K562 (cell line): ENCODE data around the gene WIPF1. TPM values are rescaled to one million over a fixed set of nuclear protein-coding genes. Genes with fewer than 3 reads are reported as not detected.
A peak's percentile ranks its signal among the peaks of the same experiment; 100 is the strongest.

Experiments
- HEY1 ChIP-seq: fragments of 250-450 bp; sonication (Bioruptor Pico); IDR thresholded peaks from 2 replicates; pipeline ENCODE4 v1.5.0; 2020; ENCODE audit warnings: mild to moderate bottlenecking, moderate library complexity, borderline replicate concordance
- STAG1 ChIP-seq: sonication (generic); formaldehyde crosslinking; IDR thresholded peaks from 2 replicates; pipeline ENCODE4 v1.5.0; 2020; ENCODE audit warnings: missing genetic modification reagents, borderline replicate concordance
- ZFX ChIP-seq: sonication (generic); formaldehyde crosslinking; IDR thresholded peaks from 2 replicates; pipeline ENCODE4 v1.8.0; 2022; ENCODE audit warnings: mild to moderate bottlenecking, missing genetic modification reagents, moderate library complexity
- ZNF24 ChIP-seq: fragments of 450-650 bp; IDR thresholded peaks from 2 replicates; pipeline ENCODE4 v1.6.1; 2016
- ZNF644 ChIP-seq: fragments of 200-800 bp; sonication (Bioruptor generic); IDR thresholded peaks from 2 replicates; pipeline ENCODE4 v1.6.1; 2016; ENCODE audit warnings: low read depth, missing genetic modification characterization, missing compliant biosample characterization
- polyA plus RNA-seq, 8 experiments: library from polyadenylated mRNA; depleted of rRNA in 4 of 8; stranded (reverse) in 5 of 8; unstranded in 3 of 8; fragments of >200 nt; fragmentation: Nextera tagmentation in 2 of 8; fragmentation: Illumina TruSeq in 1 of 8; extraction: Ambion mirVana in 2 of 8; extraction: Trizol in 1 of 8; gene quantifications; 2 replicates each; pipeline versions ENCODE4 v1.2.1 to v1.2.3, GENCODE V29; 2011 to 2014; ENCODE audit warnings: inconsistent platforms in 1 of 8, missing spikeins in 1 of 8
- total RNA-seq, 7 experiments: library from RNA; depleted of rRNA in 6 of 7; stranded (reverse); fragments of >200 nt in 6 of 7; fragmentation: Illumina TruSeq in 2 of 7; extraction: Trizol in 2 of 7; gene quantifications; 2 replicates each; pipeline versions ENCODE4 v1.2.1 to v1.2.3, GENCODE V29; 2011 to 2021; ENCODE audit warnings: low replicate concordance in 1 of 7
- TF ChIP-seq, protein P1 (sequence below), 2 experiments: fragments of 200-800 bp in 1 of 2; sonication (Bioruptor generic) in 1 of 2; sonication (generic) in 1 of 2; formaldehyde crosslinking in 1 of 2; IDR thresholded peaks in 1 of 2; conservative IDR thresholded peaks in 1 of 2; 2 replicates each; pipeline versions ENCODE4 v1.5.0 to v1.6.1; 2016 to 2020; ENCODE audit warnings: missing compliant biosample characterization in 1 of 2, missing genetic modification characterization in 1 of 2, missing genetic modification reagents in 1 of 2
- TF ChIP-seq, protein P2 (sequence below): fragments of 450-650 bp; IDR thresholded peaks from 2 replicates; pipeline ENCODE4 v1.6.1; 2016; ENCODE audit warnings: mild to moderate bottlenecking, moderate library complexity
- TF ChIP-seq, protein P3 (sequence below): sonication (generic); formaldehyde crosslinking; IDR thresholded peaks from 2 replicates; pipeline ENCODE4 v1.8.0; 2022; ENCODE audit warnings: missing genetic modification reagents, mild to moderate bottlenecking, moderate library complexity, borderline replicate concordance

Gene WIPF1
- total and polyA plus RNA-seq, 9 of the 15 experiments (the other 6 are each of a cell fraction or from before 2014, with no cell fraction given), result 0.54 to 4.9 (median 2.4) TPM

DNA sequence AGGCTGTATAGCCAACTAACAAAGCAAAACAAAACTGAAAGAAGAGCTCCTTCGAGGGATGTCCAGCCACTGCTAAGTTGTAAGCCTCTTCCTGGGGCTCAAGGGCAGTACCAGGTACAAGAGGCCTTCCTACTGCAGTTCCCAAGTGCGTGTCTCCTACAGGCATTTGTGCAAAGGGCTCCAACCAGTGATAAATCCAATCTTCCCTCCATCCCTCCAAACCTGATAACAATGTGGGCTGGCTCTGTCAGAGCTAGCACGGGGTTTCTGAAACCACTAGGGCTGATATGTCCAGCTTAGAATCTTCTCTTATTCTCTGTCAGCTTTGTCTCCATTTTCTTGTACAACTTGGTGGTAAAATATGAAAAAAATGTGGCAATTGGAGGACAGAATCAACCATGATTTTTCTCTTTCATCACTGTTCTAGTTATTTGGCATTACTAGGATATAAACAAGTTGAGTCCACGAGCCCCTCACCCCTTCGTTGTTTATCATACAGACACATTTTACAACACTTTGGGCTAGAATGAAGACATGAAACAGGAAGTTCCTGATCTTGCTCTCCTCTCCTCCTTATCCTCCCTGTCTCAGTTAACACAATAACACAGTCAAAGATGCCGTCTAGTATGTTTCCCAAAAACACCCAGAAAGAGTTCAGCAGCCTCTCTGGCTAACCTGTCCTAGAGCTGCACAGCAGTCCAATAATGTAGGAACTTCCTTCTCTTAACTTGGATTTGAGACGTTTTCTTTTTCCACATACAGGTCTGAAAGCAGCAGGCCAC lies 35.4 kb upstream of the WIPF1 start (continued):
- TF ChIP-seq ZNF644 (tag) (peak; percentile 70; the same call in 1 of the 2 replicates), ZFX (CRISPR knock-in tag) (peak; percentile 41; the same call in 1 of the 2 replicates), STAG1 (CRISPR knock-in tag) (no peak), ZNF24 (0 out of 2 replicates have a peak, but pooled peaks have one; percentile 5), HEY1 (CRISPR knock-in tag) (no peak)
- TF ChIP-seq, protein P1, sequence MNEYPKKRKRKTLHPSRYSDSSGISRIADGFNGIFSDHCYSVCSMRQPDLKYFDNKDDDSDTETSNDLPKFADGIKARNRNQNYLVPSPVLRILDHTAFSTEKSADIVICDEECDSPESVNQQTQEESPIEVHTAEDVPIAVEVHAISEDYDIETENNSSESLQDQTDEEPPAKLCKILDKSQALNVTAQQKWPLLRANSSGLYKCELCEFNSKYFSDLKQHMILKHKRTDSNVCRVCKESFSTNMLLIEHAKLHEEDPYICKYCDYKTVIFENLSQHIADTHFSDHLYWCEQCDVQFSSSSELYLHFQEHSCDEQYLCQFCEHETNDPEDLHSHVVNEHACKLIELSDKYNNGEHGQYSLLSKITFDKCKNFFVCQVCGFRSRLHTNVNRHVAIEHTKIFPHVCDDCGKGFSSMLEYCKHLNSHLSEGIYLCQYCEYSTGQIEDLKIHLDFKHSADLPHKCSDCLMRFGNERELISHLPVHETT (CRISPR knock-in tag; conservative IDR thresholded peaks at IDR 0.05 in 1 of 2, IDR thresholded peaks at IDR 0.05 in 1 of 2), result peak in 1 of 2 experiments; percentile 42; a peak in 1 of 4 replicates
- TF ChIP-seq, protein P2, sequence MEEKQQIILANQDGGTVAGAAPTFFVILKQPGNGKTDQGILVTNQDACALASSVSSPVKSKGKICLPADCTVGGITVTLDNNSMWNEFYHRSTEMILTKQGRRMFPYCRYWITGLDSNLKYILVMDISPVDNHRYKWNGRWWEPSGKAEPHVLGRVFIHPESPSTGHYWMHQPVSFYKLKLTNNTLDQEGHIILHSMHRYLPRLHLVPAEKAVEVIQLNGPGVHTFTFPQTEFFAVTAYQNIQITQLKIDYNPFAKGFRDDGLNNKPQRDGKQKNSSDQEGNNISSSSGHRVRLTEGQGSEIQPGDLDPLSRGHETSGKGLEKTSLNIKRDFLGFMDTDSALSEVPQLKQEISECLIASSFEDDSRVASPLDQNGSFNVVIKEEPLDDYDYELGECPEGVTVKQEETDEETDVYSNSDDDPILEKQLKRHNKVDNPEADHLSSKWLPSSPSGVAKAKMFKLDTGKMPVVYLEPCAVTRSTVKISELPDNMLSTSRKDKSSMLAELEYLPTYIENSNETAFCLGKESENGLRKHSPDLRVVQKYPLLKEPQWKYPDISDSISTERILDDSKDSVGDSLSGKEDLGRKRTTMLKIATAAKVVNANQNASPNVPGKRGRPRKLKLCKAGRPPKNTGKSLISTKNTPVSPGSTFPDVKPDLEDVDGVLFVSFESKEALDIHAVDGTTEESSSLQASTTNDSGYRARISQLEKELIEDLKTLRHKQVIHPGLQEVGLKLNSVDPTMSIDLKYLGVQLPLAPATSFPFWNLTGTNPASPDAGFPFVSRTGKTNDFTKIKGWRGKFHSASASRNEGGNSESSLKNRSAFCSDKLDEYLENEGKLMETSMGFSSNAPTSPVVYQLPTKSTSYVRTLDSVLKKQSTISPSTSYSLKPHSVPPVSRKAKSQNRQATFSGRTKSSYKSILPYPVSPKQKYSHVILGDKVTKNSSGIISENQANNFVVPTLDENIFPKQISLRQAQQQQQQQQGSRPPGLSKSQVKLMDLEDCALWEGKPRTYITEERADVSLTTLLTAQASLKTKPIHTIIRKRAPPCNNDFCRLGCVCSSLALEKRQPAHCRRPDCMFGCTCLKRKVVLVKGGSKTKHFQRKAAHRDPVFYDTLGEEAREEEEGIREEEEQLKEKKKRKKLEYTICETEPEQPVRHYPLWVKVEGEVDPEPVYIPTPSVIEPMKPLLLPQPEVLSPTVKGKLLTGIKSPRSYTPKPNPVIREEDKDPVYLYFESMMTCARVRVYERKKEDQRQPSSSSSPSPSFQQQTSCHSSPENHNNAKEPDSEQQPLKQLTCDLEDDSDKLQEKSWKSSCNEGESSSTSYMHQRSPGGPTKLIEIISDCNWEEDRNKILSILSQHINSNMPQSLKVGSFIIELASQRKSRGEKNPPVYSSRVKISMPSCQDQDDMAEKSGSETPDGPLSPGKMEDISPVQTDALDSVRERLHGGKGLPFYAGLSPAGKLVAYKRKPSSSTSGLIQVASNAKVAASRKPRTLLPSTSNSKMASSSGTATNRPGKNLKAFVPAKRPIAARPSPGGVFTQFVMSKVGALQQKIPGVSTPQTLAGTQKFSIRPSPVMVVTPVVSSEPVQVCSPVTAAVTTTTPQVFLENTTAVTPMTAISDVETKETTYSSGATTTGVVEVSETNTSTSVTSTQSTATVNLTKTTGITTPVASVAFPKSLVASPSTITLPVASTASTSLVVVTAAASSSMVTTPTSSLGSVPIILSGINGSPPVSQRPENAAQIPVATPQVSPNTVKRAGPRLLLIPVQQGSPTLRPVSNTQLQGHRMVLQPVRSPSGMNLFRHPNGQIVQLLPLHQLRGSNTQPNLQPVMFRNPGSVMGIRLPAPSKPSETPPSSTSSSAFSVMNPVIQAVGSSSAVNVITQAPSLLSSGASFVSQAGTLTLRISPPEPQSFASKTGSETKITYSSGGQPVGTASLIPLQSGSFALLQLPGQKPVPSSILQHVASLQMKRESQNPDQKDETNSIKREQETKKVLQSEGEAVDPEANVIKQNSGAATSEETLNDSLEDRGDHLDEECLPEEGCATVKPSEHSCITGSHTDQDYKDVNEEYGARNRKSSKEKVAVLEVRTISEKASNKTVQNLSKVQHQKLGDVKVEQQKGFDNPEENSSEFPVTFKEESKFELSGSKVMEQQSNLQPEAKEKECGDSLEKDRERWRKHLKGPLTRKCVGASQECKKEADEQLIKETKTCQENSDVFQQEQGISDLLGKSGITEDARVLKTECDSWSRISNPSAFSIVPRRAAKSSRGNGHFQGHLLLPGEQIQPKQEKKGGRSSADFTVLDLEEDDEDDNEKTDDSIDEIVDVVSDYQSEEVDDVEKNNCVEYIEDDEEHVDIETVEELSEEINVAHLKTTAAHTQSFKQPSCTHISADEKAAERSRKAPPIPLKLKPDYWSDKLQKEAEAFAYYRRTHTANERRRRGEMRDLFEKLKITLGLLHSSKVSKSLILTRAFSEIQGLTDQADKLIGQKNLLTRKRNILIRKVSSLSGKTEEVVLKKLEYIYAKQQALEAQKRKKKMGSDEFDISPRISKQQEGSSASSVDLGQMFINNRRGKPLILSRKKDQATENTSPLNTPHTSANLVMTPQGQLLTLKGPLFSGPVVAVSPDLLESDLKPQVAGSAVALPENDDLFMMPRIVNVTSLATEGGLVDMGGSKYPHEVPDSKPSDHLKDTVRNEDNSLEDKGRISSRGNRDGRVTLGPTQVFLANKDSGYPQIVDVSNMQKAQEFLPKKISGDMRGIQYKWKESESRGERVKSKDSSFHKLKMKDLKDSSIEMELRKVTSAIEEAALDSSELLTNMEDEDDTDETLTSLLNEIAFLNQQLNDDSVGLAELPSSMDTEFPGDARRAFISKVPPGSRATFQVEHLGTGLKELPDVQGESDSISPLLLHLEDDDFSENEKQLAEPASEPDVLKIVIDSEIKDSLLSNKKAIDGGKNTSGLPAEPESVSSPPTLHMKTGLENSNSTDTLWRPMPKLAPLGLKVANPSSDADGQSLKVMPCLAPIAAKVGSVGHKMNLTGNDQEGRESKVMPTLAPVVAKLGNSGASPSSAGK, result peak; percentile 44; the same call in 1 of the 2 replicates
- TF ChIP-seq, protein P3, sequence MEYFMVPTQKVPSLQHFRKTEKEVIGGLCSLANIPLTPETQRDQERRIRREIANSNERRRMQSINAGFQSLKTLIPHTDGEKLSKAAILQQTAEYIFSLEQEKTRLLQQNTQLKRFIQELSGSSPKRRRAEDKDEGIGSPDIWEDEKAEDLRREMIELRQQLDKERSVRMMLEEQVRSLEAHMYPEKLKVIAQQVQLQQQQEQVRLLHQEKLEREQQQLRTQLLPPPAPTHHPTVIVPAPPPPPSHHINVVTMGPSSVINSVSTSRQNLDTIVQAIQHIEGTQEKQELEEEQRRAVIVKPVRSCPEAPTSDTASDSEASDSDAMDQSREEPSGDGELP, result 0 out of 2 replicates have a peak, but pooled peaks have one; percentile 19
